Nephron progenitor cell (in vitro differentiated cells): ENCODE data around the gene SPATA31A7.
"Not testable (repeated sequence)": the region's sequence is repeated elsewhere in the genome, so short reads cannot be mapped to it uniquely, and the experiment has no call there.

ENCODE experiments used
- DNase-seq: peaks from one replicate; pipeline ENCODE4 v3.0.0; 2021
- H3K27ac Mint-ChIP-seq: 2 replicates; pipeline ENCODE4 v1.8.0; 2021; ENCODE audit warnings: mild to moderate bottlenecking, moderate library complexity, mixed read lengths
- H3K27me3 Mint-ChIP-seq: 2 replicates; pipeline ENCODE4 v1.8.0; 2021; ENCODE audit warnings: mild to moderate bottlenecking, low read depth, mixed read lengths; ENCODE audit not compliant: poor library complexity
- H3K36me3 Mint-ChIP-seq: 2 replicates; pipeline ENCODE4 v1.8.0; 2021; ENCODE audit warnings: low read depth, mixed read lengths
- H3K4me1 Mint-ChIP-seq: 2 replicates; pipeline ENCODE4 v1.8.0; 2021; ENCODE audit warnings: mixed read lengths
- H3K4me3 Mint-ChIP-seq: 2 replicates; pipeline ENCODE4 v1.8.0; 2021; ENCODE audit warnings: mild to moderate bottlenecking, moderate library complexity, mixed read lengths
- H3K9me3 Mint-ChIP-seq: 2 replicates; pipeline ENCODE4 v1.8.0; 2021; ENCODE audit warnings: mild to moderate bottlenecking, moderate library complexity, mixed read lengths

Gene SPATA31A7

DNA sequence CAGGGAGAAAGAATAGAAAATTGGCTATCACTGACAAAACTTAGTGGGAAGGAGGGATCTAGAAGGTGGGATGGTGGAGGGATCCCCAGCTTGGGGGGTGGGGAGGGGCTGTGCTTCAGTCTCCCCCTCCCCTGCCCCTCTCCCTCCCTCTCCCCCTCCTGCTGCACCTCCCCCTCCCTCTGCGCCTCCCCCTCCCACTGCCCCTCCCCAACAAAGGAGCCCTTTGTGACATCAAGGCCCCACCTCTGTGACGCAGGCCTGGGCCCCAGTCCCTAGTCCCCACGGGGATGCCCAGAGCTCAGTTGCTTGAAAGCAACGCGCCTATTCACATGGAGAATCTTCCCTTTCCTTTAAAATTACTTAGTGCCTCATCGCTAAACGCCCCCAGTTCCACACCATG is at the start of gene SPATA31A7:
TSS of gene SPATA31A7 (plus strand) at position 301 of the 400 bp plus-strand sequence. CDS start at position 330, 29 bp downstream.
- H3K9me3 Mint-ChIP-seq, H3K36me3 Mint-ChIP-seq: not testable (repeated sequence)

DNA sequence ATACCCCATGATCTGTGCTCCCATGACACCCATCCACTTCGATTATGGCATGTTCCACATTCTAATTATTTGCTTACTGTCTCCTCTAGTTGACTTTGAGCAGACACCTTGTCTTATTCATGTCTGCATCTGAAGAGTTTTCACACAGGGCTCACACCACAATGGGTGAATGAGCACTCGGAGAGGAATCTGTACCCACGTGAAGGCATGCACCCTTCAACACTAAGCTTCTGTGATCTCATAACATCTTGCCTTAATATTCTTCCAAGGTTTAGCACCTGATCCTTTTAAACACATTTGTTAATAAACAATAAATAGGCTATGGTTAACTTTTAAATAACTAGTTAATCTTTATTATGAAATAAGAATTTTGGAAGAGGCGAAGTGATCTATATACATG is 36.6 kb downstream of the SPATA31A7 start:
- not testable (repeated sequence) for H3K4me3 Mint-ChIP-seq, DNase-seq, H3K9me3 Mint-ChIP-seq, H3K27ac Mint-ChIP-seq, H3K27me3 Mint-ChIP-seq, H3K36me3 Mint-ChIP-seq, H3K4me1 Mint-ChIP-seq

More for the DNA sequence above, at the start of gene SPATA31A7:
- H3K4me3 Mint-ChIP-seq, H3K27ac Mint-ChIP-seq, DNase-seq, H3K4me1 Mint-ChIP-seq, H3K27me3 Mint-ChIP-seq: not testable (repeated sequence)
